Suprapubic skin (tissue), 4 donors: ENCODE measurements around the gene GOLPH3.

Experiments
- CTCF ChIP-seq, 2 donors: fragments of 200-600 bp in 1 of 2; fragments of 450-650 bp in 1 of 2; sonication (generic) in 1 of 2; IDR thresholded peaks; one replicate each; pipeline ENCODE4 v1.5.1; 2016 to 2019; ENCODE audit warnings: antibody characterized with exemption in 2 of 2, mild to moderate bottlenecking in 1 of 2, moderate library complexity in 1 of 2
- EP300 ChIP-seq: sonication (generic); formaldehyde crosslinking; IDR thresholded peaks from one replicate; pipeline ENCODE4 v1.6.1; 2017; ENCODE audit warnings: antibody characterized with exemption
- POLR2A ChIP-seq, 2 donors: fragments of 450-650 bp; IDR thresholded peaks; one replicate each; pipeline ENCODE4 v1.6.1; 2017; ENCODE audit warnings: antibody characterized with exemption in 2 of 2, mild to moderate bottlenecking in 2 of 2, moderate library complexity in 2 of 2
- POLR2AphosphoS5 ChIP-seq, 3 donors: sonication (generic); formaldehyde crosslinking; IDR thresholded peaks; one replicate each; pipeline ENCODE4 v1.6.1; 2017; ENCODE audit warnings: antibody characterized with exemption in 3 of 3

GRCh38 chr5:32195265-32195664 is 21.1 kb upstream of the GOLPH3 start:
- TF ChIP-seq EP300: no peak
- TF ChIP-seq POLR2A (IDR thresholded peaks at IDR 0.05): no peak
- no peak for TF ChIP-seq CTCF (IDR thresholded peaks at IDR 0.05)
- no peak for TF ChIP-seq POLR2AphosphoS5 (IDR thresholded peaks at IDR 0.05)
